Mucosa of rectum (tissue), 2 donors: ENCODE data around the gene PLCB2.

Source experiments
- H3K27ac ChIP-seq, 2 donors: one replicate each; pipeline ENCODE4 v1.7.0; 2013; ENCODE audit warnings: inconsistent platforms in 2 of 2, low read depth in 2 of 2, low read length in 2 of 2
- H3K27me3 ChIP-seq, 2 donors: one replicate each; pipeline ENCODE4 v1.7.0; 2013; ENCODE audit warnings: low read length in 2 of 2; ENCODE audit not compliant: control insufficient read depth in 2 of 2, insufficient read depth in 2 of 2
- H3K36me3 ChIP-seq, 2 donors: one replicate each; pipeline ENCODE4 v1.7.0; 2013; ENCODE audit warnings: low read length in 2 of 2; ENCODE audit not compliant: control insufficient read depth in 2 of 2, insufficient read depth in 2 of 2
- H3K4me1 ChIP-seq, 2 donors: one replicate each; pipeline ENCODE4 v1.7.0; 2013; ENCODE audit warnings: low read length in 2 of 2, mild to moderate bottlenecking in 1 of 2; ENCODE audit not compliant: control insufficient read depth in 2 of 2, insufficient read depth in 2 of 2
- H3K4me3 ChIP-seq, 2 donors: one replicate each; pipeline ENCODE4 v1.7.0; 2013; ENCODE audit warnings: low read length in 2 of 2
- H3K9ac ChIP-seq, 2 donors: one replicate each; pipeline ENCODE4 v1.7.0; 2013; ENCODE audit warnings: low read length in 2 of 2, low read depth in 1 of 2, mild to moderate bottlenecking in 1 of 2
- H3K9me3 ChIP-seq, 2 donors: one replicate each; pipeline ENCODE4 v1.7.0; 2013; ENCODE audit warnings: low read length in 2 of 2; ENCODE audit not compliant: control insufficient read depth in 2 of 2
- donor health status: healthy.
- donor health status: Normal muscosa, but diverticular disease.

The PLCB2 gene

DNA sequence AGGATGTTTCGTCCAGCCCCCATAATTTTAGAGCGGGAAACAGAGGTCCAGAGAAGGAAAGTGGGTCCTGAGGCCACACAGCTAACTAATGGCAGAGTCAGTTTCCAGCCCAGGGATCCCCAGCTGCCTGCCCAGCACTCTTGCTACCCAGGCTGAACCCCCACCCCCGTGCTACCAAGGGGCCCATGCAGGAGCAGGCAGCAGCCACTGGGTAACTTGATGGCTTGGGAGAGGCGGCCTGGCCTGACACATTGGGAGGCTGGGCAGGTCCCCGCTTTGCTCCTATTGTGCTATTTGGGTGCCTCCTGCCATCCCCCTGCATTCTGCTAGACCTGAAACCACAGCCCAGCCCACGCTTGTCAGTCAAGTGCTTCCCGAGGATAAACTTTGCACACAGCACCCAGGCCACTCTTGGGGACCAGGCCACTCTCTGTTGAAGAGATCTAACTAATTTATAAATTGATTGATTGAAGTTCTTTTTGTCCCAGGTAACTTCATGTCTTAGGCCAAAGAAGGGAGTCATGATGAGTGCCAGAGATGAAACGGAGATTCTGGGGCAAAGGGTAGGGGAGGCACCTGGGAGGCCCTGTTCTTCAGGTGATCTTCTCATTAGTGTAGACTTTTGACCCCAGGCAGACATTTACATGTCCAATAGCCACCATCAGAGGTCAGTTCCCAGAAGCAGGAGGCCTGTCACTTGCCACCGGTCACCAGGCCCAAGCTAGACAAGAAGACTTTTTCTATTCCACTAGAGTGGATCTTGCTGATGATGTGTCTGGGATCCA, 61.9 kb downstream of the PLCB2 start:
- Histone ChIP-seq H3K4me3 (no peak overlapping the region), H3K9ac (no peak overlapping the region), H3K27me3 (no peaks in the 10 kb centered on the region), H3K27ac (no peak overlapping the region), H3K36me3 (no peaks in the 10 kb centered on the region), H3K9me3 (no peaks in the 10 kb centered on the region), H3K4me1 (no peaks in the 10 kb centered on the region)

DNA sequence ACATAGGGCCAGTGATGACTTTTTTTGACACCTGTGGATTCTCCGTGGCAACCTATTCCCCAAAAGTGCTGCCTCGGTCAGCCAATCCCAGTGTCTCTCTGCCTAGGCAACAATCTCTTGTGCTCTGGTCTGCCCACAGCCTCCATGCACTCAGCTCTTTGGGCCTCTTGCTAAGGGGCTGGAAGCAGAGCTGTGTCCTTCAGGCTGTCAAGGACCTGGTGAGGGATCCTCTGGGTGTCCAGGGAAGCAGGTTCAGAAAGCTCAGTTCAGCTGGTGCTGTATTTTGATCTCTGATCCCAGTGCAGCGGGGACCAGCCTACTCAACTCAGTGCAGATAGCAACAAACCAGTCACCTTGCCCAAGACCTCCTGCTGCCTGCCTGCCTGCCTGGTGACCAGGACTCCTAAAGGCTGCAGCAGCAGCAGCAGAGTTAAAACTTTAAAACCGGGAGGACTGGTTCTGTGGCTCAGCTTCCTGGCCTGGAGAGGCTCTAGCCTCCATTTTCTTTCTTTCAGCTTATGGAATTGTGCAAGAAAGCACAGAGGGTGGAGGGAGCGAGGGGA, 62.7 kb downstream of the PLCB2 start:
- Histone ChIP-seq H3K4me3 (no peak overlapping the region), H3K9me3 (no peaks in the 10 kb centered on the region), H3K27me3 (no peaks in the 10 kb centered on the region), H3K36me3 (no peaks in the 10 kb centered on the region), H3K9ac (no peak overlapping the region), H3K27ac (no peak overlapping the region), H3K4me1 (no peaks in the 10 kb centered on the region)

- Histone ChIP-seq H3K27me3 (peaks cover 3% of the 10 kb centered on the region in 2 donors), H3K9me3 (no peaks in the 10 kb centered on the region), H3K9ac (no peak overlapping the region), H3K27ac (no peak overlapping the region), H3K4me3 (no peak overlapping the region), H3K4me1 (peaks cover 3 to 8% of the 10 kb centered on the region in 2 donors), H3K36me3 (no peaks in the 10 kb centered on the region)
Measured at GRCh38 chr15:40243126-40243810, 64.5 kb downstream of the PLCB2 start.

GRCh38 chr15:40242601-40243000, 65.1 kb downstream of the PLCB2 start:
- H3K27ac ChIP-seq = no peak overlapping the region
- H3K9me3 ChIP-seq = no peaks in the 10 kb centered on the region
- H3K4me1 ChIP-seq = peaks cover 3 to 8% of the 10 kb centered on the region in 2 donors
- no peaks in the 10 kb centered on the region for H3K36me3 ChIP-seq
- no peak overlapping the region for H3K9ac ChIP-seq
- H3K4me3 ChIP-seq = no peak overlapping the region
- peaks cover 3 to 4% of the 10 kb centered on the region in 2 donors for H3K27me3 ChIP-seq

GRCh38 chr15:40242213-40242599, 65.5 kb downstream of the PLCB2 start:
- no peak overlapping the region for H3K9ac ChIP-seq
- no peak overlapping the region for H3K4me3 ChIP-seq
- peaks cover 3 to 4% of the 10 kb centered on the region in 2 donors for H3K27me3 ChIP-seq
- H3K36me3 ChIP-seq = no peaks in the 10 kb centered on the region
- H3K27ac ChIP-seq = no peak overlapping the region
- H3K4me1 ChIP-seq = peaks cover 3 to 8% of the 10 kb centered on the region in 2 donors
- no peaks in the 10 kb centered on the region for H3K9me3 ChIP-seq

GRCh38 chr15:40241269-40242212, 66.2 kb downstream of the PLCB2 start:
- Histone ChIP-seq H3K27ac (no peak overlapping the region), H3K9ac (no peak overlapping the region)

DNA sequence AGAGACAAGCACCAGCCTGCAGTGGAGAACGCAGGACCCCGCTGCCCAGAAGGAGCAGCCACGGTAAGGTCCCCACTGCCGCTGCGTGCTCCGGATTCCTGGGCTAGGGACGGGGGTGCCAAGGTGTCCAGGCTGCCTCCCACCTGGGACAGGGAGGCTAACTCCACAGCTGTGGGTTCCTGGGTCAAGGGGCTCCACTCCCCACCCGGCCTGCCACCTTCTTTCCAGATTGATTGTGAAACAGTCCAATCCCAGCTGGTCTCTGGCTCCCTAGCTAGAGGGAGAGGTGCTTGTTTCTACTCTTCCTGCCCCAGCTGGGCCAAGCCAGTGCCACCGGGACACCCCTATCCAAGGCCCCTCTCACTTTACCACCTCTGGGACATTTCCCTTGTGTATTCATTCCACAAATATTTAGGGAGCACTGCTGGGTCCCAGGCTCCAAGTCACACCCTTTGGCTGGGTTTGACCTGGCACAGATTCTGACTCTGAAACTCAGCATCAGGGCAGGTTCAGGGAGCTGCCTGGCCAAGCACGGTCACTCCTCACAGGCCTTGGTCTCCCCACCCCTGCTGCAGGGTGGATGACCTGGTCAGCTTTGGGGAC, 67.0 kb downstream of the PLCB2 start:
- H3K4me1 ChIP-seq = peaks cover 3 to 8% of the 10 kb centered on the region in 2 donors
- peaks cover 3 to 4% of the 10 kb centered on the region in 2 donors for H3K27me3 ChIP-seq
- no peaks in the 10 kb centered on the region for H3K9me3 ChIP-seq
- H3K9ac ChIP-seq = no peak overlapping the region
- H3K36me3 ChIP-seq = no peaks in the 10 kb centered on the region
- no peak overlapping the region for H3K27ac ChIP-seq
- no peak overlapping the region for H3K4me3 ChIP-seq

More at GRCh38 chr15:40241269-40242212, 66.2 kb downstream of the PLCB2 start:
- no peaks in the 10 kb centered on the region for H3K9me3 ChIP-seq
- H3K4me1 ChIP-seq = peaks cover 3 to 8% of the 10 kb centered on the region in 2 donors
- no peak overlapping the region for H3K4me3 ChIP-seq
- H3K27me3 ChIP-seq = peaks cover 3 to 4% of the 10 kb centered on the region in 2 donors
- no peaks in the 10 kb centered on the region for H3K36me3 ChIP-seq

GRCh38 chr15:40239693-40240618, 67.8 kb downstream of the PLCB2 start:
- H3K9me3 ChIP-seq = no peaks in the 10 kb centered on the region
- peaks cover 3 to 8% of the 10 kb centered on the region in 2 donors for H3K4me1 ChIP-seq
- H3K36me3 ChIP-seq = no peaks in the 10 kb centered on the region
- no peak overlapping the region for H3K4me3 ChIP-seq
- no peak overlapping the region for H3K9ac ChIP-seq
- H3K27ac ChIP-seq = no peak overlapping the region
- H3K27me3 ChIP-seq = peaks cover 3 to 4% of the 10 kb centered on the region in 2 donors

GRCh38 chr15:40239404-40239692, 68.4 kb downstream of the PLCB2 start:
- H3K9me3 ChIP-seq = no peaks in the 10 kb centered on the region
- peaks cover 3 to 8% of the 10 kb centered on the region in 2 donors for H3K4me1 ChIP-seq
- no peak overlapping the region for H3K27ac ChIP-seq
- peak overlapping the region in 1 of 2 donors; percentile 57 for H3K9ac ChIP-seq
- H3K27me3 ChIP-seq = peaks cover 3 to 4% of the 10 kb centered on the region in 2 donors
- H3K4me3 ChIP-seq = peak overlapping the region in 1 of 2 donors; percentile 44
- no peaks in the 10 kb centered on the region for H3K36me3 ChIP-seq
